IMR-90 (cell line): Measurements from ENCODE around the gene HNRNPCL2. TPM values are rescaled to one million over a fixed set of nuclear protein-coding genes. Genes with fewer than 3 reads are reported as not detected.
"Not testable (repeated sequence)": the region's sequence is repeated elsewhere in the genome, so short reads cannot be mapped to it uniquely, and the experiment has no call there.

ENCODE experiments used
- ATAC-seq: fragments of 200-7000 bp; cut with Tn5 transposase; 2 replicates; pipeline ENCODE4 v1.9.1; 2020; ENCODE audit warnings: low read depth, mild to moderate bottlenecking, moderate library complexity
- BruUV-seq: library from RNA; stranded (reverse); fragments of 400-500 nt; replicated peaks from 2 replicates; lab custom pipeline; 2021; lab: Mats Ljungman, UMichigan
- CTCF ChIA-PET: fragments of 300-600 bp; formaldehyde crosslinking; extraction: SDS; loops from one replicate; lab custom pipeline; 2021; ENCODE audit warnings: antibody characterized with exemption; lab: Yijun Ruan, JAX
- POLR2A ChIA-PET: fragments of 300-600 bp; sonication (Branson Sonifier 250); formaldehyde crosslinking; loops from one replicate; lab custom pipeline; 2022; ENCODE audit warnings: antibody characterized with exemption; ENCODE audit not compliant: unreplicated experiment; lab: Charles Lee
- DNase-seq: peaks from one replicate; pipeline ENCODE4 v3.0.0; 2013
- H2AFZ ChIP-seq: replicated peaks from 2 replicates; pipeline ENCODE3; 2013; ENCODE audit warnings: low read length, mild to moderate bottlenecking; ENCODE audit not compliant: poor library complexity
- H2AK5ac ChIP-seq: 2 replicates; pipeline ENCODE4 v1.6.1; 2013; ENCODE audit warnings: low read depth, low read length, inconsistent platforms
- H2AK9ac ChIP-seq: replicated peaks from 2 replicates; pipeline ENCODE3; 2013; ENCODE audit warnings: mild to moderate bottlenecking, low read depth, low read length, moderate library complexity; ENCODE audit not compliant: poor library complexity
- H2BK120ac ChIP-seq: 2 replicates; pipeline ENCODE4 v1.6.1; 2013; ENCODE audit warnings: low read depth, low read length, inconsistent platforms
- H2BK15ac ChIP-seq: 3 replicates; pipeline ENCODE4 v1.6.1; 2013; ENCODE audit warnings: low read depth, low read length, inconsistent platforms
- H2BK20ac ChIP-seq: 2 replicates; pipeline ENCODE4 v1.6.1; 2013; ENCODE audit warnings: low read depth, mild to moderate bottlenecking, inconsistent platforms, low read length, moderate library complexity
- H2BK5ac ChIP-seq: 2 replicates; pipeline ENCODE4 v1.6.1; 2013; ENCODE audit warnings: mild to moderate bottlenecking, low read depth, low read length, inconsistent platforms; ENCODE audit not compliant: poor library complexity, severe bottlenecking
- H3K14ac ChIP-seq: replicated peaks from 2 replicates; pipeline ENCODE4 v1.6.1; 2013; ENCODE audit warnings: low read depth, low read length, inconsistent platforms
- H3K18ac ChIP-seq: 2 replicates; pipeline ENCODE4 v1.6.1; 2013; ENCODE audit warnings: low read depth, low read length, control low read depth
- H3K23ac ChIP-seq: 2 replicates; pipeline ENCODE4 v1.6.1; 2013; ENCODE audit warnings: low read depth, low read length, inconsistent platforms
- H3K27ac ChIP-seq: 2 replicates; pipeline ENCODE4 v1.5.1; 2013; ENCODE audit warnings: mild to moderate bottlenecking, control low read depth, low read length; ENCODE audit not compliant: insufficient read depth
- H3K27me3 ChIP-seq: 2 replicates; pipeline ENCODE4 v1.6.1; 2013; ENCODE audit warnings: low read length; ENCODE audit not compliant: control insufficient read depth, insufficient read depth
- H3K36me3 ChIP-seq: 2 replicates; pipeline ENCODE4 v1.6.1; 2013; ENCODE audit warnings: low read length, mixed read lengths; ENCODE audit not compliant: control insufficient read depth, insufficient read depth
- H3K4ac ChIP-seq: 2 replicates; pipeline ENCODE4 v1.6.1; 2013; ENCODE audit warnings: low read depth, low read length, inconsistent platforms
- H3K4me1 ChIP-seq: 2 replicates; pipeline ENCODE4 v1.6.1; 2013; ENCODE audit warnings: low read length, mixed read lengths; ENCODE audit not compliant: control insufficient read depth, insufficient read depth
- H3K4me2 ChIP-seq: 2 replicates; pipeline ENCODE4 v1.6.1; 2013; ENCODE audit warnings: low read depth, mild to moderate bottlenecking, control low read depth, low read length, moderate library complexity
- H3K4me3 ChIP-seq: 2 replicates; pipeline ENCODE4 v1.5.1; 2013; ENCODE audit warnings: low read depth, mild to moderate bottlenecking, control low read depth, low read length, moderate library complexity; ENCODE audit not compliant: insufficient read depth
- H3K56ac ChIP-seq: 2 replicates; pipeline ENCODE4 v1.6.1; 2013; ENCODE audit warnings: low read length, inconsistent platforms; ENCODE audit not compliant: insufficient read depth; ENCODE audit errors: extremely low read depth
- H3K79me1 ChIP-seq, 2 experiments: 2 replicates each; pipeline ENCODE4 v1.6.1; 2013; ENCODE audit warnings: low read length in 2 of 2, inconsistent platforms in 1 of 2, low read depth in 1 of 2
- H3K9ac ChIP-seq: 2 replicates; pipeline ENCODE4 v1.6.1; 2013; ENCODE audit warnings: low read depth, low read length, control low read depth
- H3K9me1 ChIP-seq: 2 replicates; pipeline ENCODE4 v1.6.1; 2013; ENCODE audit warnings: low read length, inconsistent platforms; ENCODE audit not compliant: insufficient read depth
- H3K9me3 ChIP-seq: 2 replicates; pipeline ENCODE4 v1.6.1; 2013; ENCODE audit warnings: low read length; ENCODE audit not compliant: control insufficient read depth, insufficient read depth
- H4K20me1 ChIP-seq: 2 replicates; pipeline ENCODE4 v1.6.1; 2013; ENCODE audit warnings: low read length, inconsistent platforms; ENCODE audit not compliant: insufficient read depth
- H4K5ac ChIP-seq: 2 replicates; pipeline ENCODE4 v1.6.1; 2013; ENCODE audit warnings: mild to moderate bottlenecking, low read depth, low read length, control low read depth
- H4K8ac ChIP-seq, 2 experiments: 2 replicates each; pipeline ENCODE4 v1.6.1; 2013; ENCODE audit warnings: low read depth in 2 of 2, low read length in 2 of 2, control low read depth in 1 of 2, inconsistent platforms in 1 of 2
- H4K91ac ChIP-seq: 2 replicates; pipeline ENCODE4 v1.6.1; 2013; ENCODE audit warnings: low read depth, low read length, inconsistent platforms; ENCODE audit not compliant: insufficient read depth
- WGBS, 2 experiments: methylation state at CpG; one replicate each; pipeline versions ENCODE4 v1.1.5 to v1.1.7; 2013; ENCODE audit warnings: missing lambda C conversion rate in 2 of 2; ENCODE audit not compliant: insufficient read length in 1 of 2; ENCODE audit errors: extremely low coverage in 2 of 2; 5-methylcytosine and 5-hydroxymethylcytosine counted together
- dilution Hi-C: fragments of 300-500 bp; cut with HindIII; formaldehyde crosslinking; loops from one replicate; pipeline ENCODE4 v1.14.3; 2018; ENCODE audit warnings: low sequenced_read_pairs; ENCODE audit not compliant: unreplicated experiment
- in situ Hi-C: fragments of 300-500 bp; cut with MboI; formaldehyde crosslinking; loops from 3 replicates; pipeline ENCODE4 v1.14.3; 2019; ENCODE audit warnings: low sequenced_read_pairs, inconsistent platforms, mixed read lengths
- intact Hi-C: fragments of 100-400 bp; cut with micrococcal nuclease; formaldehyde crosslinking; loops from 2 replicates; pipeline ENCODE4 v1.10.0; 2022
- polyA plus RNA-seq, 3 experiments: library from polyadenylated mRNA; depleted of rRNA; stranded (reverse); fragments of >200 nt; gene quantifications; 2 replicates each; pipeline ENCODE4 v1.2.3, GENCODE V29; 2012; ENCODE audit warnings: low replicate concordance in 1 of 3
- total RNA-seq: library from RNA; depleted of rRNA; stranded (reverse); fragments of >200 nt; gene quantifications from 2 replicates; pipeline ENCODE4 v1.2.3, GENCODE V29; 2012

Gene HNRNPCL2
- total and polyA plus RNA-seq, 2 of the 4 experiments (the other 2 are of a cell fraction): not detected

DNA sequence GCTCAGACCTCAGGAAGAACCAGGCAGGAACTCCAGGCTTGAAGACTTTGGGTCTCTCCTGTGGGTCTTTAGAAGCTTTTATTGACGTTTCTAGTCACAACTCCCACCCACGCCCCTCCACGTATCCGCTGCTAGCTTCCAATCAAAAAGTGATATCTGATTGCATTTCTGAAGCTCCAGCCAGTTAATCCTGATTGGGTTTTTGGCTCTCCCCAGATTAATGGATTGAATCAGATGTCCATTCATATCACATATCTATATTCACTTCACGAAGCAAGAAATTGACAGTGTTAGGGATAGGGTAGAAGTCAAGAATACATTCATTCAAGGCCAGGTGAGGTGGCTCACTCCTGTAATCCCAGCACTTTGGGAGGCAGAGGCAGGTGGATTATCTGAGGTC lies 39.3 kb upstream of the HNRNPCL2 start, which contains the start of gene PRAMEF26:
TSS of gene PRAMEF26 (minus strand) at position 101 of the 400 bp plus-strand sequence. CDS start 2,914 bp downstream, outside the sequence.
- H4K91ac ChIP-seq, H2AFZ ChIP-seq, H2BK5ac ChIP-seq, H3K79me1 ChIP-seq, H3K27me3 ChIP-seq, in situ Hi-C loops, H3K4ac ChIP-seq, H3K9me1 ChIP-seq, H3K27ac ChIP-seq, H2BK15ac ChIP-seq, H3K36me3 ChIP-seq, H2BK20ac ChIP-seq, H3K4me2 ChIP-seq, H3K4me3 ChIP-seq, H3K56ac ChIP-seq, H3K23ac ChIP-seq, CTCF ChIA-PET, DNase-seq, H2AK9ac ChIP-seq, POLR2A ChIA-PET, ATAC-seq, H3K4me1 ChIP-seq, H4K5ac ChIP-seq, H4K20me1 ChIP-seq, H2BK120ac ChIP-seq, H3K9me3 ChIP-seq, H3K14ac ChIP-seq, H2AK5ac ChIP-seq, BruUV-seq, intact Hi-C loops, H3K18ac ChIP-seq, H3K9ac ChIP-seq, H4K8ac ChIP-seq, dilution Hi-C loops: not testable (repeated sequence)
- WGBS, 2 experiments: no CpG with 5 or more reads among the region's 5 CpGs

- H3K4me3 ChIP-seq, intact Hi-C loops, H3K23ac ChIP-seq, H3K9me3 ChIP-seq, H3K4ac ChIP-seq, H3K14ac ChIP-seq, H3K36me3 ChIP-seq, POLR2A ChIA-PET, BruUV-seq, H2BK120ac ChIP-seq, H2BK20ac ChIP-seq, H4K20me1 ChIP-seq, H3K27me3 ChIP-seq, H3K9me1 ChIP-seq, ATAC-seq, H3K9ac ChIP-seq, H4K8ac ChIP-seq, H3K79me1 ChIP-seq, dilution Hi-C loops, H2BK5ac ChIP-seq, H2AK9ac ChIP-seq, in situ Hi-C loops, H3K4me2 ChIP-seq, H2AFZ ChIP-seq, H4K5ac ChIP-seq, CTCF ChIA-PET, H3K56ac ChIP-seq, H3K18ac ChIP-seq, DNase-seq, H4K91ac ChIP-seq, H2BK15ac ChIP-seq, H3K4me1 ChIP-seq, H3K27ac ChIP-seq, H2AK5ac ChIP-seq: not testable (repeated sequence)
- no CpG with 5 or more reads among the region's 4 CpGs for WGBS, 2 experiments
These were observed 46.2 kb downstream of the HNRNPCL2 start, which contains the start of gene PRAMEF25 for GRCh38 chr1:13070474-13070873. Gene PRAMEF25 (plus strand): TSS chr1:13070774. CDS start chr1:13073694, 2,920 bp downstream.
